Small intestine (tissue), 7 donors: Measurements from ENCODE around the gene ZNF474. TPM values are rescaled to one million over a fixed set of nuclear protein-coding genes. Genes with fewer than 3 reads are reported as not detected.
A peak's percentile ranks its signal among the peaks of the same experiment; 100 is the strongest.

Experiments
- DNase-seq, 2 donors: peaks; one replicate each; pipeline versions ENCODE4 v3.0.0 to v3.0.0-alpha.2; 2013
- FAIRE-seq: peaks from 2 replicates; lab custom pipeline; 2012; peaks lifted over from hg19 to GRCh38; lab: Jason Lieb, UNC
- H3K27ac ChIP-seq, 3 donors: one replicate each; pipeline ENCODE4 v1.5.1; 2013; ENCODE audit warnings: low read length in 2 of 3, mild to moderate bottlenecking in 2 of 3, control low read depth in 1 of 3, inconsistent platforms in 1 of 3, low read depth in 1 of 3, moderate library complexity in 1 of 3
- H3K27me3 ChIP-seq, 3 donors: one replicate each; pipeline ENCODE4 v1.6.1; 2013; ENCODE audit warnings: low read length in 3 of 3, inconsistent platforms in 1 of 3; ENCODE audit not compliant: control insufficient read depth in 3 of 3, insufficient read depth in 3 of 3
- H3K36me3 ChIP-seq, 3 donors: one replicate each; pipeline ENCODE4 v1.6.1; 2013; ENCODE audit warnings: low read length in 3 of 3, inconsistent platforms in 1 of 3, low read depth in 1 of 3, mild to moderate bottlenecking in 1 of 3, moderate library complexity in 1 of 3; ENCODE audit not compliant: control insufficient read depth in 3 of 3, insufficient read depth in 2 of 3
- H3K4me1 ChIP-seq, 3 donors: one replicate each; pipeline ENCODE4 v1.6.1; 2013; ENCODE audit warnings: low read length in 2 of 3, inconsistent platforms in 1 of 3, low read depth in 1 of 3, mild to moderate bottlenecking in 1 of 3, moderate library complexity in 1 of 3; ENCODE audit not compliant: control insufficient read depth in 3 of 3, insufficient read depth in 2 of 3
- H3K4me3 ChIP-seq, 3 donors: one replicate each; pipeline ENCODE4 v1.5.1; 2013; ENCODE audit warnings: low read length in 3 of 3, control low read depth in 1 of 3, inconsistent platforms in 1 of 3, low read depth in 1 of 3, mild to moderate bottlenecking in 1 of 3, moderate library complexity in 1 of 3
- H3K9me3 ChIP-seq, 2 donors: one replicate each; pipeline ENCODE4 v1.6.1; 2013; ENCODE audit warnings: low read depth in 1 of 2, low read length in 1 of 2; ENCODE audit not compliant: control insufficient read depth in 2 of 2, insufficient read depth in 1 of 2
- WGBS, 3 donors: extraction: QIAGEN DNeasy Blood & Tissue Kit; methylation state at CpG; one replicate each; pipeline ENCODE4 v1.1.7; 2013; 5-methylcytosine and 5-hydroxymethylcytosine counted together
- polyA plus RNA-seq, 4 donors: library from polyadenylated mRNA; stranded (reverse) in 3 of 4; unstranded in 1 of 4; fragments of 200-250 nt in 3 of 4; fragments of 120-200 nt in 1 of 4; gene quantifications; one replicate each; pipeline versions ENCODE4 v1.2.1 to v1.2.3, GENCODE V29; 2013
- donor health status: healthy with polysubstance abuse.
- donor health status: control.
- donor health status: control.
- donor health status: Bipolar disorder and iron deficiency.
- donor health status: healthy.

ZNF474 gene
- polyA plus RNA-seq, 4 donors = 0.04 to 0.07 TPM; not detected in 2

DNA sequence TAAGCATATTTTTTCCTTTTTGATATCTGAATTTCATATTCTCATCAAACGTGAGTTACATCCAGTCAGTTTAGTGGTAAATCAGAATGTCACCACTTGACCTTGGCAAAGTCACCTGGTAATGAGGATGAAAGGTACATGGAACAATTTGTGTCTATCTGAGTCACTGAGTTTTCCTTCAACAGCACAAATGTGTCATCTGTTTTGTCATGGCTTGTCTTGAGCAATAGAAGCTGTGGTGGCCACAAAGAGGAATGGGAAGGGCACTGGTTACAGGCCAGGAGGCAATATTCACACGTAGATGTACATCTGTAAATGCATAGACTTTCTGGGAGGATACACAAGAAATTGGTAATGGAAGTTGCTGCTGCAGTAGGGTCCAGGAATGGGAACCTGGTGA lies 8.4 kb upstream of the ZNF474 start:
- no peaks in the 10 kb centered on the region for H3K36me3 ChIP-seq
- no peak overlapping the region for H3K4me3 ChIP-seq
- no peak overlapping the region for H3K27ac ChIP-seq
- 77 to 83% (median 82%) methylated on average over 2 of the region's 2 CpGs for WGBS, 3 donors
- no peak for DNase-seq
- H3K9me3 ChIP-seq = no peaks in the 10 kb centered on the region
- H3K27me3 ChIP-seq = peaks cover 0 to 13% (median 0%) of the 10 kb centered on the region in 3 donors
- no peaks in the 10 kb centered on the region for H3K4me1 ChIP-seq
- FAIRE-seq = no peak

DNA sequence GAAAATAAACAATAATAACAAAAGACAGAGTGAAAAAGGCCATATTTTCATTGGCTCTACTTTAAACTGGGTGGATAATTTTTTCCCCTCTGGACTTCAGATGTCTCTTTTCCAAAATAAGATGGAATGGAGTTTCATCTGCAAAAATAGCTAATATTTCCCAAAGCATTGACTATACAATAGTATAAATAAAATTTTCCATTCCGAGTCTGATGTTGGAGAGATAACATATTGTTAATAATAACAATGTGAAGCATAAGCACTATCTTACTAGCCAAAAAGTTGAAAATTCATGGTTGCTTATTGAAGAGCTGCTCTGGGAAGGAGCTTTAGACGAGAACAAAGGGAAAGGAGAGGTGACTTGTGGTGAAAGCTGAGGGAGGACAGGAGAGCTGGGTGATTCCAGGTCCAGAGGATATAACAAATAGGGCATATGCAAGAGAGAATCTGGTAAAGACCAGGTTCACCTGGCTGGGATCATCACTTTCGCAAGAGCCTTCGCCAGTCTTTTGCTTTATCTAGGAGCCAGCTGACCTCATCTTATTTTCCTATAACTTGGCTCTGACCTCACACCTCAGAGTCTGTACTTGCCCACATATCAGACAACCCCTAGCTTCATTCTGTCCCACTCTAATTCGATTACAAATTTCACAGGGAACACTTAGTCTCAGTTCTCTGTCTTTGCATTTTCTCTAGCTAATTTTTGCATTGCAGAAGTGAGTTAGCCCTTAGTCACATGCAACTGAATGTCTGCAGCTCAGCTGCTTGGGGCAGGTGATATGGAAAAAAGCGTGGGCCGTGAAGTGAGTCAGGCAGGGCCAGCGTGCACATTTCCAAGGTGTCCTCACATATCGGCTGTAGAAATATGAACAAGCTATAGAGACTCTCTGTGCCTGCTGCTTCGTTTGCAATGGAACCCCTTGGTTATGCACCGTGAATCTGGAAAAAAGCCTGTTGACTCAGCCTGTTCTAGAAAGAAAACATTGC lies 7.6 kb upstream of the ZNF474 start:
- FAIRE-seq (no peak), DNase-seq (no peak)
- H3K36me3 ChIP-seq = no peaks in the 10 kb centered on the region
- H3K4me3 ChIP-seq = no peak overlapping the region
- no peaks in the 10 kb centered on the region for H3K4me1 ChIP-seq
- no peaks in the 10 kb centered on the region for H3K9me3 ChIP-seq
- H3K27me3 ChIP-seq = peaks cover 0 to 13% (median 0%) of the 10 kb centered on the region in 3 donors
- H3K27ac ChIP-seq = no peak overlapping the region
- WGBS, 3 donors = 75 to 85% (median 80%) methylated on average over 11 of the region's 11 CpGs

DNA sequence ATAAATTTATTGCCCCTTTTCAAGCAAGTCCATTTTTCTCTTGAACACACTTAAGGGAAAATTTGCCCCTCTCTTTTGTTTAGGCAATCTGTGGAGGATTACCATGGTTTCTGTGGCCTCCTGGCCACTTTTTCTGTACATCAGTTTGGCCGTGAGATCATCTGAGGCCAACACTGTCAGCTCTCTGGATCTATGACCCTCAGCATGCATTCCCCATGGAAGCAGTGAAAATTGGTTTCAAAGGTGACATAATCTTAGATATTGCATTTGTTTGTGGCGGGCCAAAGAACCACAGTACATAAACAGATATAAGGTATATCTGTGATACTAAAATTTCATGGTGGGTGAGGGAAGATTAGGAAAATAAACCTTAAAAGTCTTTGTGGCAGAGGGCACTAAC lies 4.6 kb upstream of the ZNF474 start:
- FAIRE-seq (no peak), DNase-seq (no peak)
- H3K36me3 ChIP-seq = no peaks in the 10 kb centered on the region
- 75 to 88% (median 76%) methylated on average over 2 of the region's 2 CpGs for WGBS, 3 donors
- no peak overlapping the region for H3K4me3 ChIP-seq
- no peaks in the 10 kb centered on the region for H3K9me3 ChIP-seq
- H3K4me1 ChIP-seq = no peaks in the 10 kb centered on the region
- H3K27ac ChIP-seq = no peak overlapping the region
- H3K27me3 ChIP-seq = peaks cover 0 to 13% (median 0%) of the 10 kb centered on the region in 3 donors

DNA sequence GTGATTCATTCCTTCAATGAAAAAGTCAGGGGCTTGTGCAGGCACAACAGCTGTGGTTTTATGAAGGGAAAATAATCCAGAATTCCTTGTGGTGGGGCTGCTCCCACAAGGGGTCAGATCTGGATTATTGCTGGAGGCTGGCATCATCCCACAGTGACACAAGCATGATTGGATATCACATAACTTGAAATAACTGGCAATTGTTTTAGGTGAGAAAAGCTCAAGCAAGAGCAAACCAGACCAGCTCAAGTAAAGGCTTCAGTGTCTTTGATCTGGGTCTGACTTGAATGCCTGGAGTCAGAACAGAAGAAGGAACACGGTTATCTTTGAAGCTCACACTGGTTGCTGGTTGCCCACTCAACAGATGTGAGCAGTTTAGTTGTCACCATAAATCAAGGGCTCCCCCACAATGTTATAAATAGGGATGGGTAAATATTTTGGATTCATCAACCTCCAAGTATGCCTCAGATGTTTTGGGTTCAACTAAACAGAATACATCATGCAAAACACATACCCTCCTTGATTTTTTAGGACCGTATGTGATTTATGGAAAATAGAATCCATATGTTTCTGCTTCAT lies 3.1 kb upstream of the ZNF474 start:
- no peaks in the 10 kb centered on the region for H3K36me3 ChIP-seq
- H3K9me3 ChIP-seq = no peaks in the 10 kb centered on the region
- no peak overlapping the region for H3K27ac ChIP-seq
- H3K27me3 ChIP-seq = peaks cover 0 to 10% (median 0%) of the 10 kb centered on the region in 3 donors
- no peak overlapping the region for H3K4me3 ChIP-seq
- no peak for DNase-seq
- H3K4me1 ChIP-seq = no peaks in the 10 kb centered on the region
- 41 to 58% (median 54%) methylated on average over 2 of the region's 2 CpGs for WGBS, 3 donors
- no peak for FAIRE-seq

DNA sequence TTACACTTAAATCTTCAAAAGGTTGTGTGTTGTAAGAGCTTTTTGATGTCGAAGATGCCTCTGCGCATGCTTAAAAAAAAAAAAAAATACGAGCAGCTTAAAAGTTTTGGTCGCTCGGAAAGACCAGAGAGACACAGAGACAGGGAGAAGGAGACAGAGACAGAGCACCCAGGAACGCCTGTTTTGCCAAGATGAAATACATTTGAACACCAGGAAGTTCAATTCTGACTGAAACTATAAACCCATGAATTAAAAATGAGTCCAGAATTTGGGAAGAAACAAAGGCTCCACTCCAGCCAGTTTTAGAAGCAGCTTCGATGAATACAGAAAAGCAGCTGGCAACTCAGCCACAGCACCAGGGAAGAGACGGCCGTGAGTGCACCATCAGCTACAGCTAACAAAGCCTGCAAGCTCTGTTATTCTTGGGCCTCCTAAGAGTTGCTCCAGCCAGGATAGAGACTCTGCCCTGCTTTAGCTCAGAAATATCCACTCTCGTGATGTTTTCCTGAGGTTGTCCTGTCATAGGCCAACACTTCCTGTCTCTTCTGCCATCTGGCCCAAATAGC lies 2.5 kb upstream of the ZNF474 start:
- Histone ChIP-seq H3K36me3 (no peaks in the 10 kb centered on the region), H3K4me1 (no peaks in the 10 kb centered on the region), H3K4me3 (no peak overlapping the region), H3K9me3 (no peaks in the 10 kb centered on the region), H3K27me3 (peaks cover 0 to 10% (median 0%) of the 10 kb centered on the region in 3 donors), H3K27ac (no peak overlapping the region)
- WGBS, 3 donors = 57 to 83% (median 77%) methylated on average over 10 of the region's 10 CpGs
- peak in 1 of 2 donors; percentile 1 for DNase-seq
- no peak for FAIRE-seq

DNA sequence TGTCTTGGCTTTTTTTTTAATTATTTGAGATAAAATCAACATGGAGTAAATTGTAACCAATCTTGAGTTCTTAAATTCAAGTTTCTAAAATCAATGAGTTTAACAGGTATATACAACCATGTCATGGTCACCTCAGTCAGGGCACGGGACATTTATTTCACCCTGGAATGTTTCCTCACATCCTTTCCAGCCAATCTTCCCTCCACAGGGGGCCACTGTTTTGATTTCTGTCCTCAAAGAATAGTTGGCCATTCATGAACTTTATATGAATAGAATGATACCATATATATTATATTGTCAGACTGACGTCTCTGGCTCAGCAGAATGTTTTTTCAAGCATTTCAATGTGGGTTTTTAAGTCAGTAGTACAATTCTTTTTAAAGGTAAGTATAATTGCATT lies 806 bp downstream of the ZNF474 start:
- Histone ChIP-seq H3K9me3 (no peaks in the 10 kb centered on the region), H3K4me1 (no peaks in the 10 kb centered on the region), H3K27me3 (no peaks in the 10 kb centered on the region), H3K36me3 (no peaks in the 10 kb centered on the region), H3K4me3 (no peak overlapping the region), H3K27ac (no peak overlapping the region)
- DNase-seq = no peak
- no peak for FAIRE-seq
- WGBS, 3 donors = 68 to 80% (median 79%) methylated on average over 2 of the region's 2 CpGs

DNA sequence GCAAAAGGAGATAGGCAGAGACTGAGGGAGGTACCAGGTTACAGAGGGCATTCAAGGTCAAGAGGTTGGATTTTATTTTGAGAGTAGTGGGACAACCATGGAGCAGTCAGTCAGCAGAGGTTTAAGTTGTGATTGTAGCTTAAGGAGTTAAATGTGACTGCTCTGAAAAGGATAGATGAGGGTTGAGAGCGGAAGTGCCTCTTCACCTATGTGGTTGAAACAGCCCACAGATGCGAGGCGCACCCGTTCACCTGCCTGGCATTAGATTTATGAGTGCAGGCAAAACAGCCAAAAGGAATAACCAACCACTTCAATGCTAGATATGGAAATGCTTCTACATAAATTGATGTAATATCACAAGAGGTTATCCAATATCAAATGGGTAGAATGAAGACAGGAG lies 8.4 kb downstream of the ZNF474 start:
- no peaks in the 10 kb centered on the region for H3K9me3 ChIP-seq
- 66 to 75% (median 71%) methylated on average over 4 of the region's 4 CpGs for WGBS, 3 donors
- H3K27me3 ChIP-seq = no peaks in the 10 kb centered on the region
- DNase-seq (no peak), FAIRE-seq (no peak)
- H3K4me1 ChIP-seq = no peaks in the 10 kb centered on the region
- no peaks in the 10 kb centered on the region for H3K36me3 ChIP-seq
- H3K27ac ChIP-seq = no peak overlapping the region
- H3K4me3 ChIP-seq = no peak overlapping the region

DNA sequence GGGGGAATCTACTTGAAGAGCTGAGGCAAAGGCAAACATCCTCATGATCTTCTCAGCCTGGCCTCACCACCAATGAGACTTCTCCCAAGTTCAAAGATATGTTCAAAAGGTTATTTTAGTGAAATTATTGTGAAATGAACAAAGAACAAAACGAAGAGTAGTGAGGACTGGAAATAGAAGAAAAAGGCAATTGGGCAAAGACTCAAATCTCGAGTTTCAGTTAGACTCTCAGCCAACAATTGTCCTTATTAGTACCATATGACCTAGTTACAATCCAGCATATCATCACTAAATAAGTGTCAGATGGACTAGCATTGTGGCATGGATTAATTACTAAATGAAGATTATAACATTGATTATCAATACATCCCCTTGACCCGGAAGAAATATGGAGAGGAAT lies 9.0 kb downstream of the ZNF474 start:
- no peak for FAIRE-seq
- no peak overlapping the region for H3K4me3 ChIP-seq
- H3K27me3 ChIP-seq = no peaks in the 10 kb centered on the region
- no peaks in the 10 kb centered on the region for H3K9me3 ChIP-seq
- H3K36me3 ChIP-seq = no peaks in the 10 kb centered on the region
- H3K27ac ChIP-seq = no peak overlapping the region
- no peak for DNase-seq
- 63 to 76% (median 67%) methylated on average over 3 of the region's 3 CpGs for WGBS, 3 donors
- no peaks in the 10 kb centered on the region for H3K4me1 ChIP-seq
